ENCODE measurements around the gene CEP152. TPM values are rescaled to one million over a fixed set of nuclear protein-coding genes. Genes with fewer than 3 reads are reported as not detected.

The CEP152 gene
- total RNA-seq, 1 experiment from 2014 or later = 13.9 TPM

DNA sequence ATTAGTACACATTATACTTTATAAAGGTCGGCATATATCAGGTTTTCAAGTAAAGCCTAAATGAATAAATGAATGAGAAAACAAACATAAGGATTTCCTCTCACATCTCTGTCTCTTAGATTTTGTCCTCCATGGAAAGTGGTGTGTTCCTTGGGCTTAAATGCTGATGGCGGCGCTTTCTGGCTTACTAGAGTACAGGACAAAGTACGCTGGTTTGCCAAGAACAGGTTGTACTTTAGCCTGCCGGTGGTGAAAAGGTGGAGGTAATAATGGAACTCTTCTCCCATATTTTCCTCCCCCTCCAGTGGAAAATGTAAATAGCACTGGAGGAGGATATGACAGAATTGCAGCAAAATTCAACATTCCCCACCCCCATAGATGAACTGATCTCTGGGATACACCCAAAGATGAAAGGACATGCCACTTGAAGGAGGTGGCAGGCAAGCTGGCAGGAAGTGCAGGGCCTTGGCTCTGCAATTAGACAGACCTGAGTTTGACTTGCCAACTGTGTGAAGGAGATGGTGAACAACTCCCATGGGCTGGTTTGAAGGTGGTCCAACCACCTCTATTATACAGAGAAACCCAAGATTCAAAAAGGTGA, 29.3 kb downstream of the CEP152 start:
- intact Hi-C loops (cut with micrococcal nuclease; ENCODE audit: unreplicated experiment) = no loop called here
- ChIA-PET CTCF (no interaction called here), POLR2A (no interaction called here)
- in situ Hi-C loops (cut with HindIII; ENCODE audit: low pct_unique_long_range_greater_than_20kb, low sequenced_read_pairs) = no loop called here
- BruUV-seq (replicated peaks) = no TSS peak
- Histone ChIP-seq H3K9me3 (ENCODE audit: control insufficient read depth, insufficient read depth, low read depth, low read length) (no peaks in the 10 kb centered on the region), H3K4me1 (ENCODE audit: control insufficient read depth, insufficient read depth, low read length) (no peaks in the 10 kb centered on the region), H3K27me3 (ENCODE audit: control insufficient read depth, insufficient read depth, low read length) (no peaks in the 10 kb centered on the region), H3K36me3 (ENCODE audit: control insufficient read depth, insufficient read depth, low read length) (peaks cover 18% of the 10 kb centered on the region), H3K27ac (ENCODE audit: low read length) (no peak overlapping the region), H3K4me3 (ENCODE audit: low read depth in 2 of 2, low read length in 2 of 2) (no peak overlapping the region)
- no peak for DNase-seq (ENCODE audit: low read depth, low spot score)
- no peak for ATAC-seq
- no peak for TF ChIP-seq POLR2AphosphoS5 (IDR thresholded peaks at IDR 0.05; ENCODE audit: low read depth, low read length)
- TF ChIP-seq, protein P1, sequence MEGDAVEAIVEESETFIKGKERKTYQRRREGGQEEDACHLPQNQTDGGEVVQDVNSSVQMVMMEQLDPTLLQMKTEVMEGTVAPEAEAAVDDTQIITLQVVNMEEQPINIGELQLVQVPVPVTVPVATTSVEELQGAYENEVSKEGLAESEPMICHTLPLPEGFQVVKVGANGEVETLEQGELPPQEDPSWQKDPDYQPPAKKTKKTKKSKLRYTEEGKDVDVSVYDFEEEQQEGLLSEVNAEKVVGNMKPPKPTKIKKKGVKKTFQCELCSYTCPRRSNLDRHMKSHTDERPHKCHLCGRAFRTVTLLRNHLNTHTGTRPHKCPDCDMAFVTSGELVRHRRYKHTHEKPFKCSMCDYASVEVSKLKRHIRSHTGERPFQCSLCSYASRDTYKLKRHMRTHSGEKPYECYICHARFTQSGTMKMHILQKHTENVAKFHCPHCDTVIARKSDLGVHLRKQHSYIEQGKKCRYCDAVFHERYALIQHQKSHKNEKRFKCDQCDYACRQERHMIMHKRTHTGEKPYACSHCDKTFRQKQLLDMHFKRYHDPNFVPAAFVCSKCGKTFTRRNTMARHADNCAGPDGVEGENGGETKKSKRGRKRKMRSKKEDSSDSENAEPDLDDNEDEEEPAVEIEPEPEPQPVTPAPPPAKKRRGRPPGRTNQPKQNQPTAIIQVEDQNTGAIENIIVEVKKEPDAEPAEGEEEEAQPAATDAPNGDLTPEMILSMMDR (IDR thresholded peaks at IDR 0.05) = no peak
- no peak for TF ChIP-seq TCF7L2 (IDR thresholded peaks at IDR 0.05; ENCODE audit: low read depth, low read length)
- TF ChIP-seq SIN3A (IDR thresholded peaks at IDR 0.05; ENCODE audit: borderline replicate concordance, insufficient read depth, low read depth, low read length) = no peak
- TF ChIP-seq REST (IDR thresholded peaks at IDR 0.05; ENCODE audit: insufficient read depth in 1 of 2, low read depth in 2 of 2, low read length in 1 of 2) = no peak

DNA sequence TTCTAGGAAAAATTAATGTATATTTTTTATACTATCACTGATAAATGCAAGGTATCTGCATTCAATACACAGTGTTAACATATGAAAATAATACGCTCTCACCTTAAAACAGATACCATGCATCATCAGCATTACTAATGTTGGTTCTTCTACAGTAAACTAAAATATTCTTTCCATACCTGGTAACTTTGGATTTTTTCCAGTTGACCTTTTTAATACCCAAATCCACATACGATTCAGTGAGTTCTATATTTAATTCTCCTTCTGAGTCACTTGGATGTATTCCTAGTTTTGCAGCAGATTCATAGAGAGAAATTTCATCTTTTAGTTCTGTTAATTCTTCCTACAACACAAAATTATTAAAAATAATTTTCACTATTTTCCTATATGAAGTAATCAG, 29.9 kb downstream of the CEP152 start:
- no TSS peak for BruUV-seq (replicated peaks)
- no peak for ATAC-seq
- intact Hi-C loops (cut with micrococcal nuclease; ENCODE audit: unreplicated experiment) (no loop called here), in situ Hi-C loops (cut with HindIII; ENCODE audit: low pct_unique_long_range_greater_than_20kb, low sequenced_read_pairs) (no loop called here)
- no peak for DNase-seq (ENCODE audit: low read depth, low spot score)
- no peak overlapping the region for H3K27ac ChIP-seq (ENCODE audit: low read length)
- no peaks in the 10 kb centered on the region for H3K27me3 ChIP-seq (ENCODE audit: control insufficient read depth, insufficient read depth, low read length)
- no peak overlapping the region for H3K4me3 ChIP-seq (ENCODE audit: low read depth in 2 of 2, low read length in 2 of 2)
- TF ChIP-seq POLR2AphosphoS5 (IDR thresholded peaks at IDR 0.05; ENCODE audit: low read depth, low read length) (no peak), SIN3A (IDR thresholded peaks at IDR 0.05; ENCODE audit: borderline replicate concordance, insufficient read depth, low read depth, low read length) (no peak), TCF7L2 (IDR thresholded peaks at IDR 0.05; ENCODE audit: low read depth, low read length) (no peak), REST (IDR thresholded peaks at IDR 0.05; ENCODE audit: insufficient read depth in 1 of 2, low read depth in 2 of 2, low read length in 1 of 2) (no peak)
- TF ChIP-seq, protein P1 (IDR thresholded peaks at IDR 0.05) = no peak
- CTCF ChIA-PET = no interaction called here
- peaks cover 18% of the 10 kb centered on the region for H3K36me3 ChIP-seq (ENCODE audit: control insufficient read depth, insufficient read depth, low read length)
- H3K9me3 ChIP-seq (ENCODE audit: control insufficient read depth, insufficient read depth, low read depth, low read length) = no peaks in the 10 kb centered on the region
- POLR2A ChIA-PET = no interaction called here
- H3K4me1 ChIP-seq (ENCODE audit: control insufficient read depth, insufficient read depth, low read length) = no peaks in the 10 kb centered on the region
